ENCODE measurements around the gene SMIM34.
"Not testable (repeated sequence)": the region's sequence is repeated elsewhere in the genome, so short reads cannot be mapped to it uniquely, and the experiment has no call there.

GRCh38 chr21:34400522-34400921 lies 23.2 kb downstream of the SMIM34 start:
- TF ChIP-seq REST, JUND, ATF3 (IDR thresholded peaks at IDR 0.05): not testable (repeated sequence)

Data from liver (tissue), 2 donors.